ENCODE data around the gene CDC14B.

GRCh38 chr9:96566498-96567202 lies 53.0 kb downstream of the CDC14B start:
- TF ChIP-seq TAF1 (IDR thresholded peaks at IDR 0.05; ENCODE audit: low read depth) (no peak; the same call in 1 of the 2 replicates), TCF12 (IDR thresholded peaks at IDR 0.05; ENCODE audit: low read depth) (no peak), REST (IDR thresholded peaks at IDR 0.05; ENCODE audit: low read depth) (no peak), YY1 (IDR thresholded peaks at IDR 0.05; ENCODE audit: low read depth) (no peak), CEBPB (IDR thresholded peaks at IDR 0.05) (no peak), TEAD4 (IDR thresholded peaks at IDR 0.05) (no peak)
